Bronchial epithelial cell (primary cell): ENCODE data around the gene BFSP2. TPM values are rescaled to one million over a fixed set of nuclear protein-coding genes. Genes with fewer than 3 reads are reported as not detected.

Experiments
- DNase-seq: peaks from one replicate; pipeline ENCODE4 v3.0.0-alpha.2; 2010; ENCODE audit warnings: low read depth
- FAIRE-seq: peaks from 2 replicates; lab custom pipeline; 2011; peaks lifted over from hg19 to GRCh38; lab: Jason Lieb, UNC
- H3K27me3 ChIP-seq: 2 replicates; pipeline ENCODE4 v1.5.1; 2011; ENCODE audit warnings: low read length; ENCODE audit not compliant: control insufficient read depth, insufficient read depth
- H3K36me3 ChIP-seq: 2 replicates; pipeline ENCODE4 v1.5.1; 2011; ENCODE audit warnings: low read length; ENCODE audit not compliant: control insufficient read depth, insufficient read depth
- H3K4me3 ChIP-seq: 2 replicates; pipeline ENCODE4 v1.5.1; 2011; ENCODE audit warnings: mild to moderate bottlenecking, low read depth, low read length, control low read depth
- CTCF ChIP-seq: IDR thresholded peaks from 2 replicates; pipeline ENCODE4 v1.5.1; 2011; ENCODE audit warnings: mild to moderate bottlenecking, moderate library complexity, low read length, control low read depth, inconsistent platforms; ENCODE audit not compliant: insufficient read depth, severe bottlenecking
- total RNA-seq: library from RNA; depleted of rRNA; stranded (reverse); fragments of >200 nt; gene quantifications from 2 replicates; pipeline ENCODE4 v1.2.1, GENCODE V29; 2014

The BFSP2 gene
- total RNA-seq, 1 donor from 2014 or later: not detected

- FAIRE-seq: no peak
- Histone ChIP-seq H3K27me3 (peaks cover 1% of the 10 kb centered on the region), H3K4me3 (no peak overlapping the region), H3K36me3 (no peaks in the 10 kb centered on the region)
- no peak for DNase-seq
- no peak for TF ChIP-seq CTCF
Measured at GRCh38 chr3:133371181-133371580, 28.7 kb upstream of the BFSP2 start.

GRCh38 chr3:133371676-133372075 is 28.2 kb upstream of the BFSP2 start:
- DNase-seq (no peak), FAIRE-seq (no peak)
- Histone ChIP-seq H3K27me3 (peaks cover 5% of the 10 kb centered on the region), H3K36me3 (no peaks in the 10 kb centered on the region), H3K4me3 (no peak overlapping the region)
- TF ChIP-seq CTCF: no peak

GRCh38 chr3:133374708-133375402 is 25.0 kb upstream of the BFSP2 start:
- FAIRE-seq (no peak), DNase-seq (no peak)
- H3K27me3 ChIP-seq: peaks cover 5% of the 10 kb centered on the region
- H3K4me3 ChIP-seq: no peak overlapping the region
- H3K36me3 ChIP-seq: no peaks in the 10 kb centered on the region
- TF ChIP-seq CTCF: no peak

- no peaks in the 10 kb centered on the region for H3K36me3 ChIP-seq
- FAIRE-seq: no peak
- no peak overlapping the region for H3K4me3 ChIP-seq
- peaks cover 5% of the 10 kb centered on the region for H3K27me3 ChIP-seq
- no peak for DNase-seq
- TF ChIP-seq CTCF: no peak
Measured at GRCh38 chr3:133375403-133375745, 24.5 kb upstream of the BFSP2 start.

GRCh38 chr3:133376810-133377209 is 23.0 kb upstream of the BFSP2 start:
- H3K27me3 ChIP-seq: peaks cover 11% of the 10 kb centered on the region
- no peaks in the 10 kb centered on the region for H3K36me3 ChIP-seq
- TF ChIP-seq CTCF: no peak
- DNase-seq: no peak
- no peak overlapping the region for H3K4me3 ChIP-seq
- FAIRE-seq: no peak

GRCh38 chr3:133377396-133377795 is 22.5 kb upstream of the BFSP2 start:
- FAIRE-seq (peak; percentile 82), DNase-seq (peak; percentile 50)
- Histone ChIP-seq H3K27me3 (peaks cover 13% of the 10 kb centered on the region), H3K36me3 (no peaks in the 10 kb centered on the region), H3K4me3 (no peak overlapping the region)
- peak; percentile 56 for TF ChIP-seq CTCF
